WTC11 (cell line): ENCODE results near the gene WNK1. TPM values are rescaled to one million over a fixed set of nuclear protein-coding genes. Genes with fewer than 3 reads are reported as not detected.

ENCODE experiments used
- ATAC-seq: fragments of 200-7000 bp; cut with Tn5 transposase; 2 replicates; pipeline ENCODE4 v1.10.0; 2021; ENCODE audit warnings: mild to moderate bottlenecking, moderate library complexity
- CTCF ChIA-PET: fragments of 300-600 bp; sonication (Branson Sonifier 250); formaldehyde crosslinking; loops from one replicate; lab custom pipeline; 2021; ENCODE audit warnings: antibody characterized with exemption; lab: Charles Lee
- POLR2A ChIA-PET: fragments of 350-600 bp; sonication (Branson Sonifier 250); formaldehyde crosslinking; loops from one replicate; lab custom pipeline; 2021; ENCODE audit warnings: antibody characterized with exemption; lab: Charles Lee
- DNase-seq: peaks from one replicate; pipeline ENCODE4 v3.0.0; 2021; ENCODE audit warnings: low spot score
- H3K27ac Mint-ChIP-seq: 2 replicates; pipeline ENCODE4 v1.8.0; 2021; ENCODE audit warnings: mixed read lengths
- H3K27me3 Mint-ChIP-seq: 2 replicates; pipeline ENCODE4 v1.8.0; 2021; ENCODE audit warnings: low read depth, mild to moderate bottlenecking, moderate library complexity, mixed read lengths
- H3K36me3 Mint-ChIP-seq: 2 replicates; pipeline ENCODE4 v1.8.0; 2021; ENCODE audit warnings: mixed read lengths
- H3K4me1 Mint-ChIP-seq: 2 replicates; pipeline ENCODE4 v1.8.0; 2022; ENCODE audit warnings: mixed read lengths
- H3K4me3 Mint-ChIP-seq: 2 replicates; pipeline ENCODE4 v1.8.0; 2021; ENCODE audit warnings: mild to moderate bottlenecking, moderate library complexity, mixed read lengths
- H3K9me3 Mint-ChIP-seq: 2 replicates; pipeline ENCODE4 v1.8.0; 2021; ENCODE audit warnings: mixed read lengths
- ARID4B ChIP-seq: sonication (generic); formaldehyde crosslinking; IDR thresholded peaks from 2 replicates; pipeline ENCODE4 v1.8.0; 2023; ENCODE audit warnings: missing genetic modification reagents, mild to moderate bottlenecking, borderline replicate concordance
- ATF1 ChIP-seq: sonication (generic); formaldehyde crosslinking; IDR thresholded peaks from 2 replicates; pipeline ENCODE4 v1.8.1; 2023; ENCODE audit warnings: mild to moderate bottlenecking, moderate library complexity, missing genetic modification reagents
- E2F5 ChIP-seq: sonication (generic); formaldehyde crosslinking; IDR thresholded peaks from 2 replicates; pipeline ENCODE4 v1.8.1; 2022; ENCODE audit warnings: mild to moderate bottlenecking, moderate library complexity, missing genetic modification reagents
- FOXK1 ChIP-seq: sonication (generic); formaldehyde crosslinking; IDR thresholded peaks from 2 replicates; pipeline ENCODE4 v1.8.0; 2022; ENCODE audit warnings: mild to moderate bottlenecking, moderate library complexity, missing genetic modification reagents
- IRF2 ChIP-seq: sonication (generic); formaldehyde crosslinking; IDR thresholded peaks from 2 replicates; pipeline ENCODE4 v1.8.0; 2022; ENCODE audit warnings: low read depth, missing genetic modification reagents, borderline replicate concordance
- KAT7 ChIP-seq: sonication (generic); formaldehyde crosslinking; IDR thresholded peaks from 2 replicates; pipeline ENCODE4 v1.8.1; 2023; ENCODE audit warnings: missing genetic modification reagents, mild to moderate bottlenecking, borderline replicate concordance
- OVOL2 ChIP-seq: fragments of 250-450 bp; sonication (Bioruptor Pico); IDR thresholded peaks from 2 replicates; pipeline ENCODE4 v1.9.0; 2021; ENCODE audit warnings: mild to moderate bottlenecking, borderline replicate concordance
- RELA ChIP-seq: sonication (generic); formaldehyde crosslinking; IDR thresholded peaks from 2 replicates; pipeline ENCODE4 v1.8.1; 2022; ENCODE audit warnings: missing genetic modification reagents, mild to moderate bottlenecking, borderline replicate concordance
- TP53 ChIP-seq: sonication (generic); formaldehyde crosslinking; IDR thresholded peaks from 2 replicates; pipeline ENCODE4 v1.8.1; 2023; ENCODE audit warnings: mild to moderate bottlenecking, missing genetic modification reagents
- ZBTB21 ChIP-seq: sonication (generic); formaldehyde crosslinking; IDR thresholded peaks from 2 replicates; pipeline ENCODE4 v1.8.1; 2023; ENCODE audit warnings: mild to moderate bottlenecking, missing genetic modification reagents, borderline replicate concordance
- ZNF317 ChIP-seq: sonication (generic); formaldehyde crosslinking; IDR thresholded peaks from 2 replicates; pipeline ENCODE4 v1.8.1; 2023; ENCODE audit warnings: low read depth, mild to moderate bottlenecking, moderate library complexity, missing genetic modification reagents, borderline replicate concordance
- ZSCAN18 ChIP-seq: fragments of 250-450 bp; sonication (Bioruptor Pico); IDR thresholded peaks from 2 replicates; pipeline ENCODE4 v2.1.2; 2022; ENCODE audit warnings: mild to moderate bottlenecking, moderate library complexity
- total RNA-seq: library from RNA; stranded (reverse); gene quantifications from 3 replicates; pipeline ENCODE4 v1.2.3, GENCODE V29; 2021
- TF ChIP-seq, protein P1 (sequence below): sonication (generic); formaldehyde crosslinking; IDR thresholded peaks from 2 replicates; pipeline ENCODE4 v1.8.0; 2022; ENCODE audit warnings: mild to moderate bottlenecking, missing genetic modification reagents
- TF ChIP-seq, protein P2 (sequence below): sonication (generic); formaldehyde crosslinking; IDR thresholded peaks from 2 replicates; pipeline ENCODE4 v1.8.1; 2023; ENCODE audit warnings: mild to moderate bottlenecking, missing genetic modification reagents, moderate library complexity
- TF ChIP-seq, protein P3 (sequence below): sonication (generic); formaldehyde crosslinking; IDR thresholded peaks from 2 replicates; pipeline ENCODE4 v1.8.0; 2022; ENCODE audit warnings: mild to moderate bottlenecking, missing genetic modification reagents
- TF ChIP-seq, protein P4 (sequence below): sonication (generic); formaldehyde crosslinking; IDR thresholded peaks from 2 replicates; pipeline ENCODE4 v1.8.1; 2023; ENCODE audit warnings: mild to moderate bottlenecking, missing genetic modification reagents

WNK1 gene
- total RNA-seq, 1 experiment from 2014 or later, result 118 TPM

DNA sequence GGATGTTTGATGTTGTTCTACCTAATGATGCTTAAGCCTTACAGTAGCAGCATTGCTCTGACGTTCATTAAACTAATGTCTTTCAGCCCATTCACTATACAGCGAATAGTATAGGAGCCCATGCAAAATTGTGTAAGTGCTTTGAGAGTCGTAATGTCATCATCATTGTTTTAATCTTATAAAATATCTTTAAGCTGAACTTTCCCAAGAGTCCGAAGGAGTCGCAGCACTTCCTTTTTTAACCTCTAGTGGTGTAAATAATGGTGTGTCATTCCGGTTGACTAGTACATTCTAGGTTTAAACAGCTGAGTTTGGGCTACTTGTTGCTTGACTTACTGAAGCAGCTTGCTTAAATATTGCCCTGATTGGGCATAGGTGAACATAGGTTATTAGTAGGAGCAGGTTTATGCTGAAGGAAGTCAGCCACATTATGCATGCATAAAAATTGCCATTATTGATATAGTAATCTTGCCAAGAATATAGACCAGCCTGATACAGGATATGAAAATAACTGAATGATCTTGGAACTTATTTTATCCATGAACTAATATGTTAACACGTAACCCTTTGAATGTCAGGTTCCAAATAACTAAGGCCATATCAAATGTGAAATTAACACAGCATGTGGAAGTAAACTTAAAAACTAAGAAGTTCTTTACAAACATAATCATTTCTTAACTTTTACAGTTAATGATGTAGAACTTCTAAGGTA, 2.6 kb downstream of the WNK1 start:
- ChIA-PET CTCF (interaction anchor here (0.6 to 2.8 kb wide), 11 partner anchors 16 to 594 kb away, joined by 3 to 12 read pairs (median 3); partner anchors contain the start of gene RAD52), POLR2A (no interaction called here)
- peaks cover 36% of the 10 kb centered on the region for H3K4me1 Mint-ChIP-seq
- H3K27me3 Mint-ChIP-seq, result no peaks in the 10 kb centered on the region
- H3K36me3 Mint-ChIP-seq, result no peaks in the 10 kb centered on the region; the same call in 1 of the 2 replicates
- TF ChIP-seq ZBTB21 (CRISPR knock-in tag), result no peak
- TF ChIP-seq ATF1 (CRISPR knock-in tag), result no peak
- no peak for TF ChIP-seq FOXK1 (CRISPR knock-in tag)
- TF ChIP-seq ZSCAN18 (CRISPR knock-in tag), result no peak
- no peak for TF ChIP-seq OVOL2 (CRISPR knock-in tag)
- TF ChIP-seq ARID4B, result no peak
- TF ChIP-seq IRF2 (CRISPR knock-in tag), result no peak
- no peak for TF ChIP-seq TP53
- TF ChIP-seq, protein P1, sequence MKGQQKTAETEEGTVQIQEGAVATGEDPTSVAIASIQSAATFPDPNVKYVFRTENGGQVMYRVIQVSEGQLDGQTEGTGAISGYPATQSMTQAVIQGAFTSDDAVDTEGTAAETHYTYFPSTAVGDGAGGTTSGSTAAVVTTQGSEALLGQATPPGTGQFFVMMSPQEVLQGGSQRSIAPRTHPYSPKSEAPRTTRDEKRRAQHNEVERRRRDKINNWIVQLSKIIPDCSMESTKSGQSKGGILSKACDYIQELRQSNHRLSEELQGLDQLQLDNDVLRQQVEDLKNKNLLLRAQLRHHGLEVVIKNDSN, result no peak
- TF ChIP-seq, protein P2, sequence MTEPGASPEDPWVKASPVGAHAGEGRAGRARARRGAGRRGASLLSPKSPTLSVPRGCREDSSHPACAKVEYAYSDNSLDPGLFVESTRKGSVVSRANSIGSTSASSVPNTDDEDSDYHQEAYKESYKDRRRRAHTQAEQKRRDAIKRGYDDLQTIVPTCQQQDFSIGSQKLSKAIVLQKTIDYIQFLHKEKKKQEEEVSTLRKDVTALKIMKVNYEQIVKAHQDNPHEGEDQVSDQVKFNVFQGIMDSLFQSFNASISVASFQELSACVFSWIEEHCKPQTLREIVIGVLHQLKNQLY (CRISPR knock-in tag), result no peak
- TF ChIP-seq KAT7 (CRISPR knock-in tag), result no peak
- no peak for TF ChIP-seq E2F5
- TF ChIP-seq, protein P3, sequence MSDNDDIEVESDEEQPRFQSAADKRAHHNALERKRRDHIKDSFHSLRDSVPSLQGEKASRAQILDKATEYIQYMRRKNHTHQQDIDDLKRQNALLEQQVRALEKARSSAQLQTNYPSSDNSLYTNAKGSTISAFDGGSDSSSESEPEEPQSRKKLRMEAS (CRISPR knock-in tag), result no peak
- TF ChIP-seq ZNF317 (CRISPR knock-in tag), result no peak
- TF ChIP-seq, protein P4, sequence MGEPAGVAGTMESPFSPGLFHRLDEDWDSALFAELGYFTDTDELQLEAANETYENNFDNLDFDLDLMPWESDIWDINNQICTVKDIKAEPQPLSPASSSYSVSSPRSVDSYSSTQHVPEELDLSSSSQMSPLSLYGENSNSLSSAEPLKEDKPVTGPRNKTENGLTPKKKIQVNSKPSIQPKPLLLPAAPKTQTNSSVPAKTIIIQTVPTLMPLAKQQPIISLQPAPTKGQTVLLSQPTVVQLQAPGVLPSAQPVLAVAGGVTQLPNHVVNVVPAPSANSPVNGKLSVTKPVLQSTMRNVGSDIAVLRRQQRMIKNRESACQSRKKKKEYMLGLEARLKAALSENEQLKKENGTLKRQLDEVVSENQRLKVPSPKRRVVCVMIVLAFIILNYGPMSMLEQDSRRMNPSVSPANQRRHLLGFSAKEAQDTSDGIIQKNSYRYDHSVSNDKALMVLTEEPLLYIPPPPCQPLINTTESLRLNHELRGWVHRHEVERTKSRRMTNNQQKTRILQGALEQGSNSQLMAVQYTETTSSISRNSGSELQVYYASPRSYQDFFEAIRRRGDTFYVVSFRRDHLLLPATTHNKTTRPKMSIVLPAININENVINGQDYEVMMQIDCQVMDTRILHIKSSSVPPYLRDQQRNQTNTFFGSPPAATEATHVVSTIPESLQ (CRISPR knock-in tag), result no peak
- no peak for TF ChIP-seq RELA (CRISPR knock-in tag)
- H3K27ac Mint-ChIP-seq, result no peak overlapping the region
- no peaks in the 10 kb centered on the region for H3K9me3 Mint-ChIP-seq
- ATAC-seq, result no peak
- H3K4me3 Mint-ChIP-seq, result peak overlapping the region; percentile 92
- DNase-seq, result no peak
